ENCODE results near the gene PIP4K2C.
"Not testable (repeated sequence)": the region's sequence is repeated elsewhere in the genome, so short reads cannot be mapped to it uniquely, and the experiment has no call there.

The PIP4K2C gene

DNA sequence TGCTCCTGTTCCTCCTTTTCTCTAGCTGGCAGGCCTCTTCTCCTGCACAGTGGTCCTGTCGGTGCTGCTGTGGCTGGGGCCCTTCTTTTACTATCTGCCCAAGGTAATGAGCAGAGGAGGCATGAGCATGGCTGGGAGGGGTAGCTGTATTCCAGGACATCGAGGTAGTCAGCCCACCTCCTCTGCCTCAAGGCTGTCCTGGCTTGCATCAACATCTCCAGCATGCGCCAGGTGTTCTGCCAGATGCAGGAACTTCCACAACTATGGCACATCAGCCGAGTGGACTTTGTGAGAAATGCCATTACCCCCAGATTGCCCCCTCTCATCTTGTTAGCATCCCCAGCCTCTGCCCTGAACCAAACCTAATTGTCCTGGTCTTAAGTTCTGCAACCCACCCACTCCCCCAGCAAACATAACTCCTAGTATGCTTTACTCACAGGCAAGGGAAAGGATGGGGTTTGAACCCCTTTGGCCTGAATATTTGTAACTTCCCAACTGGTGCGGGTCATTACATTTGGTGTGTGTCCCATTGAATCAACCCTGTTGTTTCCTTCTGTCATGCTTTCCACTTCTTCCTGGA, 32.9 kb downstream of the PIP4K2C start:
- DNase-seq, result no peak

DNA sequence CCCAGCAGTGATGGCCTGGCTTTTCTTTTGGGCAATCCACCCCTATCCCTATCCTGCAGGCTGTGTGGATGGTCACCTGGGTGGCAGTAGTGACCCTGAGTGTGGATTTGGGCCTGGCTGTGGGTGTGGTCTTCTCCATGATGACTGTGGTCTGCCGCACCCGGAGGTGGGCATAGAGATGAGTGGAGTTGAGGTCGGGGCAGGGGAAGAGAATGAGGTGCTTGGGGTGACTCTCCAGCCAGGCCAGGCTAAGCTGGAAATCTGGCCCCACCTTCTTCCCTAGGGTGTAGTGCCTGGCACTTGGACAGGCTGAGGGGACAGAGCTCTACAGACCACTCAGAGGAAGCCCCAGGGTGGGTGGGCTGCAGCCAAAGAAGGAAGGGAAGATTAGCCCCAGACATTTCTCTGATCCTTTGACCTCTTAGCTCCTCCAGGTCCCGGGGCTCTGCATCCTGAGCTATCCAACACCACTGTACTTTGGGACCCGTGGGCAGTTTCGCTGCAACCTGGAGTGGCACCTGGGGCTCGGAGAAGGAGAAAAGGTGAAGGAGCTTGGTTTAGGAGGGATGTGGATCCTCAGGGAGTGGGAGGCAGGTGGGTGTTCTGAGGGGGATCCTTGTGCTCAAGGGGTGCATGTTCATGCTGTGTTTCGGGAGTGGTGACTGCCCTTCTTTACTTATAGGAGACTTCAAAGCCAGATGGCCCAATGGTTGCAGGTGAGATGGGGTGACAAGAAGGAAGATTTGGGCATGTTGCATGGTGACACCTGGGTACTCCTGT, 33.6 kb downstream of the PIP4K2C start:
- DNase-seq, result no peak

DNA sequence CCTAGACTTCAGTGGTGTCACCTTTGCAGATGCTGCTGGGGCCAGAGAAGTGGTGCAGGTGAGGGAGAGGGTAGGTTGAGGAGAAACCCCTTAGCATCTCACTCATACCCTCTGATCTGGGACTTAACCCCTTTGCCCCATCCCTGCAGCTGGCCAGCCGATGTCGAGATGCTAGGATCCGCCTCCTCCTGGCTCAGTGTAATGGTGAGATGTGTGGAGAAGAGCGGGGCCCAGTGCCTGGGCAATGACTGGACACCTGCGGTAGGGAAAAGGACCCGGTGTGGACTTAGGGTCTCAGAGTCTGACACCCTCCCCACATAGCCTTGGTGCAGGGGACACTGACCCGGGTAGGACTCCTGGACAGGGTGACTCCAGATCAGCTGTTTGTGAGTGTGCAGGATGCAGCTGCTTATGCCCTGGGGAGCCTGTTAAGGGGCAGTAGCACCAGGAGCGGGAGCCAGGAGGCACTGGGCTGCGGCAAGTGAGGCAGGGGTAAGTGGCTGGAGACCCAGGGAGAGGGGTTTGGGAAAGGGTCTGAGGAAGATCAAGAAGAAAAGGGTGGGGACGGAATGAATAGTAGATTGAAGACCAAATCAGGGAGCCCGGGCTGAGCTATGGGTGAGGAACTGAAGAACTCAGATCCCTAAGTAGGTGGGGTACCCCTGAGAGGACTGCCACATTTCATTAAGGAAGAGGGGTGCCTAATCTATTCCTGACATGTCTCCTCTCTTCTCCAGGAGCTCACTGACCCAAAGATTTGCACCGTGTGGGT, 34.5 kb downstream of the PIP4K2C start:
- DNase-seq, result no peak

DNA sequence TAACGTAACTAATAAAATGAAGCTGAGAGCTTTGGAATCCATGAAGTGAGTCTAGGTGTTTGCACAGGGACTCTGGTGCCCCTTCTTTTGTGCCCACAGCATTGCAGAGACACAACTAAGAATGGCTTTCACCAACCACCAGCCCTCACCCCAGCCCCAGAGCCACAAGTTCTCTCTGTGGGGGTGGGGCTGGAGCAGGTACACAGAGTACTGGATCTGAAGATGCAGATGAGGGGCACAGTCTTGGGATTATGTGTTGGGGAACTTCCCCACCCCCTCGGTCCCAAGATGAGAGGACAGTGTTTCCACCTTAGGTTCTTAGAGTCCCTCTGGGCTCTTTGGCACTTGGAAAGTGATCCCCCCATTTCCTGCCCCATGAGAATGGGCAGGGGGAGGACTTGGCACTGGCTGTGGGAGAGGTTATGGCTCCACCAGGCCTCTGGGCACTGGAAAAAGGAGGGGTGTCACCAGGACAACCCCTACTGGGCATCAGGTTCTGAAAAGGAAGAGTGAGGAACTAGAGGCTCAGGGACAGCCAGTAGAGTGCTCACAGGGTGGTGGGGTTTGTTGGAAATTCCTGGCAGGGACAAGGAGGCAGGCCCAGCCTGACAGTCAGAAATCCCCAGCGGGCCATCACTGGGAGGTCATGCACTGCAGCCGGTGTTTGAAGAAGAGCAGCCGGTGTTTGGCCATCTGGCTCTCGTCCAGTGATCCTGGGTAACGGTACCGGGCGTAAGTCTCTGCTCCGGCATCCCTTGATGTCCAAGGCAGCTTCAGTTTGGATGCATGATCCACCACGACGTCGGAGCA, 35.3 kb downstream of the PIP4K2C start:
- no peak for DNase-seq

DNA sequence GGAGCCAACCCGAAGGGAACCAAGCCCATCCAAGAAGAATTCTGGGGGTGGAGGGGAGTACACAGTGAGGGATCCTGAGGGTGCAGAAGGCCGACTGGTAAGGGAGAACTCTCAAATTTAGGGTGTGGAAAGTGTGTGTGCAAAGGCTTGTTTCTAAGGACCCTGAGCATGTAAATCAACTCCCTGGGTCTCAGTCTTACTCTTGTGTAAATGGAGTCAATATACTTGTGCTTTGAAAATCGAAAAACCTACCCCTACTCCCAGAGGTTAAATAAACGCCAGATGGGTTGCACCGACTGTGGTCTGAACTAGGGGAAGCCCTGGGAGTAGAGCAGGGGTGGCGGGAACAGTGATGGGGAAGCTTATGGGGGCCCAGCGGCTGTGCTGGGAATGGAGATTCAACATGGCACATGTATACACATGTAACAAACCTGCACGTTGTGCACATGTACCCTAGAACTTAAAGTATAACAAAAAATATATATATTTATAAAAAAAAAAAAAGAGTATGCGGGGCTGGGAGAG, 36.0 kb downstream of the PIP4K2C start:
- DNase-seq, result no peak

DNA sequence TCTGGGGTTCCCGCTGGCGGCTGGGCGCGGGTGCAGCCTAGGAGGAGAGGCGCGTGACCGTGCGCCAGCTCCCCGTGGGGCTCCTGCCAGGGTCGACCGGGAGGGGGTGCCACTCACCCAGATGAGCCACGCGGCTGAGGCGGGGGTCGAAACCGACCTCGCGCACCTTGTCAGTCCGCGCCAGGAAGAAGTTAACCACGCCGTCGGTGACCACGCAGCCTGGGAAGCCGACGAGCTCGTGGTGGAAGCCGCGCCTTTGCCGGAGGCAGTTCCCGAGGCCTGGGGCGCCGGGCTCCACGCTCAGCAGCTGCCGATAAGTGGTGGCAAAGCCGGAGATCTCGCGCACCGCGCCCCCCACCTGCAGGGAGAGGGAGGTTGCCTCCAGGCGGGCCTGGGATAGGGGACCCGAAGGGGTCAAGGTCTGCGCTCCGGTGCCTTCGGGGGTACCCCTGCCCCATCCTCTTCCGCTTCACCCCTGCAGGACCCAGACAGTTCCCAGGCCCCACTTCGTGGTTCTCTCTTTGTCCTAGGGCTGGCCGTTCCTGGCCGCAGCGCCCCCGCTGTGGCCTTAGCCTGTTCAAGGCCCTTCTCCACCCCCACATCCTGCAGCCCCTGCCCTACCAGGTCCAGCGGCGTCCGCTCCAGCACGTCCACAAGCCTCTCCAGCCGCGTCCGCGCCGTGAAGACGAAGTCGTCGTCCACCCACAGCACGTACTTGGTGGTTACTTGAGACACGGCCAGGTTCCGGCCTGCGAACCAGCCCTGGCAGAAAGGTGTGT, 36.7 kb downstream of the PIP4K2C start:
- no peak for DNase-seq

DNA sequence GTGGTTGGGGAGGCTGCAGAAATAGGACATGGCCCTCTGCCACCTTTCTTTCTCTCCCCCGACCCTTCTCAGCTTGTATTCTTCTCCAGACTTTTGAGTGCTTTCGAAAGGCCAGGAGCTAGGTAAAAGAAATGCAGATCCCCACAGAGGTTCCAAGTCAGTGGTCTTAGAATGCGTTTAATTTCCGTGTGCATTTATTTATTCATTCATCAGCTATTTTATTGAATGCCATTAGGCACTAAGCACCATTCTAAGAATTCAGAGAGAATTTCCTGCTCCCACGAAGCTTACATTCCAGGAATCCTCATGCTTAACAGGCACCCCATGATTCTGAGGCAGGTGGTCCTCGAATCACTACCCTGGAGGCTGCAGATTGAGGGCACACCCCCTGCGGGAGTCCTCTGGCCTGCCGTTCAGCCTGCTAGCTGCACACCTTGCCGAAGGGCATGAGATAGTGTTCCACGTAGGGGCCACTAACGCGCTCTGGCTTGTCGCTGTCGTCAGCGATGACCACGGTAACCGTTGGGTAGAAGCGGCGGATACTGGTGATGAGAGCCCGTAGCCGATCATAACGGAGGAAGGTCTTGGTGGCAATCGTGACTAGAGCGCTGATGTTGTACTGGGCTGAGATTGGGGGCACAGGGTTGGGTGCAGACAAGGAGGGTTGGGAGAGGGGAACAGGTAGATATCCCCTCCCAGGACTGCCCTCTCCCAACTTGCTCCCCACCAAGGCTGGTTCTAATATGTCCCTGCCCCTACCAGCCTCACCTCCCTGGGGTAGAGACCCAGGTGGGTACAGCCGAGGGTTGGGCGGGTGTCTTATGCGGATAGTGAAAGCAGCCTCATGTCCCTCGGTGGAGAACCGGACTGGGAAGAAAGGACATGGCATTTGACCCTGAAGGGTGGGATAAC, 37.5 kb downstream of the PIP4K2C start:
- DNase-seq, result no peak

DNA sequence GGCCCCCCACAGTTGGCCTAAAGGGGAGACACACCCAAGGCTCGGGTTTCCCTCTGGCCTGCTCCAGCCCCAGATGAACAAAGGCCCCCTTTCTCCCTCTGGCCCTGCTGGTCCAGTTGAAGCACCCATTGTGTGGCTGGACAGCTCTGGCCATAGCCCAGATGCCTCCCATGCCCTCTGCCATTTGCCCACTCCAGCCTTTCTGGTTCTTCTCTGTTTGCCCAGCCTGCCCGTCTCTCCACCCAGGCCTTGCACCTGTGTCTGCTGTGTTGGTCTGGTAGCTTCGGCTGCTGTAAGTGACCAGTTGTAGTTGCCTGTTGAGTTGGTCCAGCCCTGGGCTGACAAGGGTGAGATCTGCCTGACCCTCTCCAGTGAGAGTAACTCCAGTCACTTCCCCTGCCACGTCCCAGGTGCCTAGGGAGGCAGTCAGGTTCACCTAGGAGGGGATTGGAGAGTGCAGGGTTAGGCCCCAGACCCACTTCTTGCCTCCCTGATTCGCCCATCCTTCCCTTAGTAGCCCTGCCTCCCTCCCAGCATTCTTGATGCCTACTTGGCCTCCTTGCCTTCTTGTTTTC, 39.0 kb downstream of the PIP4K2C start:
- no peak for DNase-seq

DNA sequence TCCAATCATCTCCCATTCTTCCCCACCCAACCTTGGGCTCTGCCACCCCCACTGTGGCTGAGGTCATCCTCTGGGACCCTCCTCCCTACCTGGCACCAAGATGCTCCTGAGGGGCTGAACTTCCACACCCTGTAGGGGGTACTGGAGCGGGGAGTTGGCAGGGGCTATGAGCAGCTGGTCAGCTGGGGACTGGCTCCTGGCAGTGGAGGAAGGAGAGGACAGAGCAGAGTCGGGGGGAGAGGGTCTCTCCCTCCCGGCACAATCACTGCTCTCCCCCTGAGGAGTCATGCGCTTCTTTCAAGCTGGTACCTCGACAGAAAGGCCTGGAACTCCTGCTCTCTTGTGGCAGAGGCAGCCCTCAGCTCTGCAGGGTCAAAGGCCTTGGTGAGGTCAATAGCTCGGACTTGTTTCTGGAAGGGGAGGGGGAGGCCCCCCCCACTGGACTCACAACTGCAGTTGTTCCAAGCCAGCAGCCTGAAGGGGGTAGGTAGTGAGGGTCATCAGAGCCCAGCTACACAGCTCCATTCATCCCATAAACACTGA, 40.0 kb downstream of the PIP4K2C start:
- DNase-seq, result no peak

DNA sequence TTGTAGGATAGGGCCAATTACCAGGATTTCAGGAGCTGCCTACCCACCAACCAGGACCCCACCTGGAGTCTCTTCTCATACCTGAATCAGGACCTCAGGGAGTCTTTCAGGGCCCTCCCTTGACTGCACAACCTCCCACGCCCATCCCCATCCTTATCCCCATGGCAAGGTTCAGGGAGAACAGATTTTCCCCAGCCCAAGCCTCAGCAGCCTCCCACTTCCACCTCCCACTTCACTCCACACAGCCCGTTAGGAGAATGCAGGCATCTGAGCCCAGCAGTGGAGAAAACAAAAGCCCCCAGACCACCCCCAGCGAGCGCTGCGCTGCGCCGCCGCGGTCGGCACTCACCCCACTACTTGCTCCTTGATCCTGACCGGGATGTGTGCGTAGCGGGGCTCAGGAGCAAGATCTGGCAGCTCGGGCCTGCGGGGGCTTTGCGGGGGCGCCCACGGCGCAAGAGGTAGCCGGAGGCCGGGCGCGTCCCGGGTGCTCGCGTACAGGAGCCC, 40.6 kb downstream of the PIP4K2C start:
- DNase-seq, result no peak

DNA sequence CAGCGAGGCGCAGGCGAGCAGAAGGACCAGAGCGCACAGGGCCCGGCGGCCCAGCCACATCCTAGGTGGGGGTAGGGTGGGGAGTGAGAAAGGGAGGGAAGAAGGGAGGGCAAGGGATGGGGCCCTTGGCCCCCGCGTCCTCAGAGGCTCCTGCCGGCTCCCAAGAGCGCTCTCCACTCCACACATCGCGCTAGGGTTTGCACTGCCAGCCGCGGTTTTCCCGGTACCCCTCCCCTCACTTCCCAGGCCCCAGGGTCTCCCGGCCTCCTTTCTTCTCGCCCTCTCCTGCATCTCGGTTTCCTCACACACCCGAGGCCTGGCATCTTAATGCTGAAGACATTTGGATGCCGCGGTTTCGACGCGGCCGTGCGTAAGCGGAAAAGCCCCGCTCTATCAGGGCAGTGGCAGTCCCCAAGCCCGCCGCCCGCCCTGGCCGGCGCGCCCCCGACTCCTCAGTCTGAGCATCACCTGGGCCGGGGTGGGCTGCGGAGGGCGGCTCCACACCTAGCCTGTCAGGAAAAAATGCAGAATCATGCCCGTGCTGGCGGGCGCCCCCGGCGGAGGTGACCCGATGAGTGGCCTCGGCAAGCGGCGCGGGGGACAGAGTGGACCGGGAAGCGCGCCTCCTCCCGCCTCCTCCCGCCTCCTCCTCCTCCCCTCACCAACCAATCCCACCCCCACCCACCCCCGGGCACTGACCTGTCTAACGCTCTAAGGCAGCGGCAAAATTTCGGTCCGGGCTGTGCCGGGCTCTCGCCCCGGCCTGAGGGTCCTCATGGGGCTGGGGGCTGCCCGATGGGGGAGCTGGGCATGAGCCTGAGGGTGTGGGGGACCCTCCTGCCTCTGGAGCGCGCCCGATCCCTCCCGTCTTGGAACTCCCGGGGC, 41.3 kb downstream of the PIP4K2C start:
- no peak for DNase-seq

DNA sequence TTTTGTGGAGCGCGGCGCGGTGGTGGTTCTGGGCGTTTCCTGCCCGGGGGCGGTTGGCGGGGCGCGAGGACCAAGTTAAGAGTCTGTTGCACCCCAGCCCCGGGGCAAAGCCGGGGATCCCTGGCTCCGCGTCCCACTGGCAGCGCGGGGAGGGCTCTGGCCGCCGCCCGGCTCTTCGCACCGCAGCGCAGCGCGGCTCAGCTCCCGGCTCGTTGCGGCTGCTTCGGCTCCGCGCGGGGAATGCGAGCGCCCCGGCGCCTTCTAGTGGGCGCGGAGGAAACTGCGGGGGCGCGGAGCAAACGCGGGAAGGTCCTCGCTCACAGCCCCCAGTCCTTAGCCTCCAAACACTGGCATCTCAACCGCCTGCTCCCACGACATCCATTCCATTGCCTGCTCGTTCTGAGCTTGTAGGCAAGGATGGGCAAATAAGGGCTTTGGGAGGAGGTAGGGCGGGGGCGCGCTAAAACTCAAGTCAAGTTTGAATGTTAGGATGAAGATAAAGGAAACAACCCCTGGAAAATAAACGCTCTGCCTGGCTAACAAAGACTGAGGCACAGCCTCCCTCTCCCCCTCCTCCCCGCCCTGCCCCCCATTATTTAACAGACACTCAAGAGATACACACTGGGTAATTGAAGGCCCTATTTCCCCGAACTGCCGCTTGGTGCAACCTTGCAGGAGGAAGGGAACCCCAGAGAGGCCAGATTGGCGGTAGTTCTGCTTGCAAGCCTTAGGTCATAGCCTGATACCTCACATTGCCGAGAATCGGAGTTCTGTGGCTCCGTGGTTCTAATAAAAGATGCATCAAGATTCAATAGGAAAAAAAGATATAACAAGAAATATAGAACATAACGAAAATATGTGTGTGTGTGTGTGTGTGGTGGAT, 42.2 kb downstream of the PIP4K2C start, which contains the start of gene B4GALNT1:
B4GALNT1 (minus strand) TSS at position 244 of the 883 bp plus-strand sequence. CDS start 1,069 bp downstream, outside the sequence.
- peak; percentile 11 for DNase-seq

DNA sequence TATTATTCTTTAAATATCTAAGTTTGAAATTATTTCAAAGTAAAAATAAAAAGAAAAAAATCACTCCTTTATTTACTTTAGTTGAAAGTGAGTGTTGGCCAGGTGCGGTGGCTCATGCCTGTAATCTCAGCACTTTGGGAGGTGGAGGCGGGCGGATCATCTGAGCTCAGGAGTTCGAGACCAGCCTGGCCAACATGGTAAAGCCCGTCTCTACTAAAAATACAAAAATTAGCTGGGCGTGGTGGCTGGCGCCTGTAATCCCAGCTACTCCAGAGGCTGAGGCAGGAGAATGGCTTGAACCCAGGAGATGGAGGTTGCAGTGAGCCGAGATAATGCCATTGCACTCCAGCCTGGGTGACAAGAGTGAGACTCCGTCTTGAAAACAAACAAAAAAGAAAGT, 45.7 kb downstream of the PIP4K2C start:
- DNase-seq, result not testable (repeated sequence)

DNA sequence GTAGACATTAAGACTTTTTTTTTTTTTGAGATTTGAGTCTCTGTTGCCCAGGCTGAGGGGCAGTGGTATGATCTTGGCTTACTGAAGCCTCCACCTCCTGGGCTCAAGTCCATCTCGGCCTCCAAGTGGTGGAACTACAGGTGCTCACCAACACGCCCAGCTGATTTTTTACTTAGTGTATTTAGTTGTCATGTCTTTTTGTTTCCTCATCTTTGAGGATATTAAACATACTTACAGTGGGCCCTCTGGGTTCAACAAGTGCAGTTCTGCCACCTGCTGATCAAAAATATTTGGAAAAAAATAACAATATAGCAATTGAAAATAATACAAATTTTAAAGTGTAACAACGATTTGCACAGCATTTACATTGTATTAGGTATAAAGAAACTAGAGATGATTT, 46.4 kb downstream of the PIP4K2C start:
- DNase-seq, result no peak

DNA sequence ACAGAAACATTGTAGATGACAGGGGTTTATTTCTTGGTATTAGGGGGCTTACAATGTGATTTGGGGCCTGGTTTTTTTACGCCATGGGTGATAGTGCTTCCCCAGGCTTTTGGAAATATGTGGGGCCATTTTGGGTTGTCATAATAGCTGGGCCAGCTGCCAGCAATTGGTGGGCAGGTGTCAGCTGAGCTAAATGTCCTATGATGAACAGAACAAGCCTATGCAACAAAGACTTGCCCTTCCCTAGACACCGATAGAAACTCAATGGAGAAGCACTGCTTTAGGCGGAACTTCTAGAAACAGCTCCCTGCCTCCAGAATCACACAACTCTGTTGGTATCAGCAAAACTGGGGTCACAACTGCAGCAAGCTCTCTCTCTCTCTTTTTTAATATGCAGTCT, 47.1 kb downstream of the PIP4K2C start:
- no peak for DNase-seq

DNA sequence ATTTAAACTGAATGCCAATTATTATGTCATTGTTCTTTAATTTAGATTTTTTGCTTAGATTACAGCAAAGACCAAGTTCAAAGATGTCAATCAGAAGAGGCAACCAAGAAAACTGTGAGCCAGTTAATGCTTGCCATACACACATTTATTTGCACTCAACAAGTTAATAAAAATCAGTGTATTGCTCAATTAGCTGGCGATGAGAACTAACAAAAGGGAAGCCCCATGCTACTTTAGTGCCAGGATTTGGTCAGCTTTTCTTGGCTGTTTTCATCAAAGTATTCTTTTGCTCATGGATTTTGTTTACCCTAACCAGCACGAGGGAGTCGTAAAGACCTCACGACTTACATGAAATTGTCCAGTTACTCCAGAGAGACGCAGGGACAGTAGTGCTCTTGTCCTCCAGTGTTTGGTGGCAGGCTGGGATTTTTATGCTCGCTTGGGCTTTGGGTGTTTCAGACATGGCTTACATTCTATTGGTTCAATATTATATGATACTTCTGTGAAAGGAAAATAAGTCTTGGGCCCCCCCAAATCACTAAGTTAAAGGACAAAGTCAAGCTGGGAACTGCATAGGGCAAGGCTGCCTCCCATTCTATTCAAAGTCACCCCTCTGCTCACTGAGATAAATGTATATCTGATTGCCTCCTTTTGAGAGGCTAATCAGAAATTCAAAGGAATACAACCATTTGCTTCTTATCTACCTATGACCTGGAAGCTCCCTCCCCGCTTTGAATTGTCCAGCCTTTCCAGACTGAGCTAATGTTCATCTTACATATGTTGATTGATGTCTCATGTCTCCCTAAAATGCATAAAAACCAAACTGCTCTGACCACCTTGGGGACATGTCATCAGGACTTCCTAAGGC, 49.4 kb downstream of the PIP4K2C start:
- no peak for DNase-seq

All from MV-4-11 (cell line).